Kidney epithelial cell (primary cell): ENCODE data around the gene CRYGN. TPM values are rescaled to one million over a fixed set of nuclear protein-coding genes. Genes with fewer than 3 reads are reported as not detected.

Experiments
- DNase-seq: peaks from one replicate; pipeline ENCODE4 v3.0.0-alpha.2; 2010; ENCODE audit warnings: low read depth
- H3K27me3 ChIP-seq: 2 replicates; pipeline ENCODE4 v1.6.0; 2011; ENCODE audit warnings: low read length; ENCODE audit not compliant: control insufficient read depth, insufficient read depth
- H3K36me3 ChIP-seq: 2 replicates; pipeline ENCODE4 v1.5.1; 2011; ENCODE audit warnings: low read length; ENCODE audit not compliant: control insufficient read depth, insufficient read depth
- H3K4me3 ChIP-seq: 2 replicates; pipeline ENCODE4 v1.5.1; 2011; ENCODE audit warnings: low read depth, mild to moderate bottlenecking, control low read depth, low read length
- CTCF ChIP-seq: IDR thresholded peaks from 2 replicates; pipeline ENCODE4 v1.5.1; 2011; ENCODE audit warnings: mild to moderate bottlenecking, moderate library complexity, low read length, control low read depth, inconsistent platforms; ENCODE audit not compliant: insufficient read depth, poor library complexity, severe bottlenecking
- total RNA-seq: library from RNA; depleted of rRNA; stranded (reverse); fragments of >200 nt; gene quantifications from 2 replicates; pipeline ENCODE4 v1.2.3, GENCODE V29; 2015

Gene CRYGN
- total RNA-seq, 1 donor from 2014 or later, result 0.84 TPM

- no peak overlapping the region for H3K4me3 ChIP-seq
- no peak for DNase-seq
- TF ChIP-seq CTCF, result no peak
- H3K36me3 ChIP-seq, result no peaks in the 10 kb centered on the region
- peaks cover 28% of the 10 kb centered on the region for H3K27me3 ChIP-seq
Observed at GRCh38 chr7:151392426-151392825, 47.5 kb downstream of the CRYGN start.

GRCh38 chr7:151392002-151392401, 47.9 kb downstream of the CRYGN start:
- H3K27me3 ChIP-seq, result peaks cover 28% of the 10 kb centered on the region
- no peak for TF ChIP-seq CTCF
- H3K36me3 ChIP-seq, result no peaks in the 10 kb centered on the region
- no peak for DNase-seq
- no peak overlapping the region for H3K4me3 ChIP-seq

- H3K4me3 ChIP-seq, result no peak overlapping the region
- no peak for TF ChIP-seq CTCF
Observed at GRCh38 chr7:151391358-151391730, 48.6 kb downstream of the CRYGN start.

GRCh38 chr7:151390598-151391357, 49.2 kb downstream of the CRYGN start:
- H3K36me3 ChIP-seq, result no peaks in the 10 kb centered on the region
- peaks cover 26% of the 10 kb centered on the region for H3K27me3 ChIP-seq
- no peak for TF ChIP-seq CTCF
- no peak overlapping the region for H3K4me3 ChIP-seq
- no peak for DNase-seq

More at GRCh38 chr7:151391358-151391730, 48.6 kb downstream of the CRYGN start:
- no peak for DNase-seq
- Histone ChIP-seq H3K27me3 (peaks cover 28% of the 10 kb centered on the region), H3K36me3 (no peaks in the 10 kb centered on the region)

- no peak for TF ChIP-seq CTCF
- Histone ChIP-seq H3K4me3 (no peak overlapping the region), H3K27me3 (peaks cover 28% of the 10 kb centered on the region), H3K36me3 (no peaks in the 10 kb centered on the region)
- no peak for DNase-seq
Observed at GRCh38 chr7:151389768-151390597, 50.0 kb downstream of the CRYGN start.
